SK-N-SH (cell line): ENCODE measurements around the gene STX3. TPM values are rescaled to one million over a fixed set of nuclear protein-coding genes. Genes with fewer than 3 reads are reported as not detected.

ENCODE experiments used
- CTCF ChIA-PET: fragments of 300-600, 350-600 bp; formaldehyde crosslinking; extraction: SDS; loops from one replicate; lab custom pipeline; 2021; lab: Yijun Ruan, JAX
- POLR2A ChIA-PET: fragments of 350-600 bp; sonication (Branson Sonifier 250); formaldehyde crosslinking; extraction: SDS; loops from one replicate; lab custom pipeline; 2020; ENCODE audit warnings: antibody characterized with exemption, inconsistent platforms; lab: Yijun Ruan, JAX
- DNase-seq: peaks from one replicate; pipeline ENCODE4 v3.0.0; 2012
- H2AFZ ChIP-seq: fragments of 200-600 bp; sonication (generic); 2 replicates; pipeline ENCODE4 v1.8.1; 2016; ENCODE audit warnings: antibody characterized with exemption, mild to moderate bottlenecking, low read depth
- H3F3A ChIP-seq: fragments of 200-600 bp; sonication (generic); replicated peaks from 2 replicates; pipeline ENCODE3; 2016; ENCODE audit warnings: antibody characterized with exemption, mild to moderate bottlenecking; ENCODE audit not compliant: insufficient read depth
- H3K27ac ChIP-seq, 2 experiments: fragments of 200-500 bp in 1 of 2; fragments of 200-600 bp in 1 of 2; sonication (Bioruptor generic) in 1 of 2; sonication (generic), shearing (Covaris generic) in 1 of 2; 2 replicates each; pipeline versions ENCODE4 v1.5.1 to v1.6.1; 2014 to 2016; ENCODE audit warnings: low read depth in 2 of 2, inconsistent platforms in 1 of 2, low read length in 1 of 2, mild to moderate bottlenecking in 1 of 2, mixed read lengths in 1 of 2
- H3K27me3 ChIP-seq: fragments of 200-600 bp; sonication (generic), shearing (Covaris generic); 2 replicates; pipeline ENCODE4 v1.6.1; 2016; ENCODE audit warnings: mixed run types; ENCODE audit not compliant: insufficient read depth
- H3K36me3 ChIP-seq, 2 experiments: fragments of 200-500 bp in 1 of 2; fragments of 200-600 bp in 1 of 2; sonication (Bioruptor generic) in 1 of 2; sonication (generic) in 1 of 2; replicated peaks in 1 of 2; 2 replicates each; pipeline versions ENCODE3 to v1.5.1; 2014 to 2016; ENCODE audit warnings: low read length in 1 of 2, mild to moderate bottlenecking in 1 of 2; ENCODE audit not compliant: insufficient read depth in 2 of 2, control insufficient read depth in 1 of 2
- H3K4me1 ChIP-seq, 2 experiments: fragments of 200-500 bp in 1 of 2; fragments of 200-600 bp in 1 of 2; sonication (Bioruptor generic) in 1 of 2; sonication (generic), shearing (Covaris generic) in 1 of 2; 2 replicates each; pipeline versions ENCODE4 v1.5.1 to v1.6.1; 2014 to 2016; ENCODE audit warnings: low read depth in 1 of 2, low read length in 1 of 2, mixed run types in 1 of 2; ENCODE audit not compliant: insufficient read depth in 2 of 2, control insufficient read depth in 1 of 2
- H3K4me2 ChIP-seq: fragments of 200-600 bp; sonication (generic), shearing (Covaris generic); 2 replicates; pipeline ENCODE4 v1.6.1; 2017; ENCODE audit warnings: mixed run types
- H3K4me3 ChIP-seq, 2 experiments: fragments of 200-500 bp in 1 of 2; fragments of 200-600 bp in 1 of 2; sonication (Bioruptor generic) in 1 of 2; sonication (generic), shearing (Covaris generic) in 1 of 2; 2 replicates each; pipeline versions ENCODE4 v1.5.1 to v1.8.1; 2014 to 2016; ENCODE audit warnings: low read depth in 2 of 2, inconsistent platforms in 1 of 2, low read length in 1 of 2, mild to moderate bottlenecking in 1 of 2, mixed read lengths in 1 of 2, moderate library complexity in 1 of 2
- H3K79me2 ChIP-seq: fragments of 200-600 bp; sonication (generic); 2 replicates; pipeline ENCODE4 v1.8.1; 2017; ENCODE audit warnings: mild to moderate bottlenecking; ENCODE audit not compliant: insufficient read depth
- H3K9ac ChIP-seq: fragments of 200-600 bp; sonication (generic); 2 replicates; pipeline ENCODE4 v1.6.1; 2017; ENCODE audit warnings: mixed run types
- H3K9me2 ChIP-seq: fragments of 200-600 bp; sonication (generic); 2 replicates; pipeline ENCODE4 v1.6.1; 2017; ENCODE audit warnings: mixed run types
- H3K9me3 ChIP-seq: fragments of 200-600 bp; sonication (generic); 2 replicates; pipeline ENCODE4 v1.6.1; 2017; ENCODE audit warnings: mixed run types, mild to moderate bottlenecking, moderate library complexity
- H4K20me1 ChIP-seq: fragments of 200-600 bp; sonication (generic); 2 replicates; pipeline ENCODE4 v1.6.1; 2017; ENCODE audit warnings: mild to moderate bottlenecking, mixed run types; ENCODE audit not compliant: insufficient read depth
- CTCF ChIP-seq: fragments of 200-600 bp; sonication (generic); IDR thresholded peaks from 2 replicates; pipeline ENCODE4 v1.6.1; 2017; ENCODE audit warnings: antibody characterized with exemption, mild to moderate bottlenecking, moderate library complexity
- ELF1 ChIP-seq: IDR thresholded peaks from 2 replicates; pipeline ENCODE4 v1.4.0; 2012
- EP300 ChIP-seq, 2 experiments: IDR thresholded peaks; 2 replicates each; pipeline versions ENCODE4 v1.4.0 to v1.6.1; 2012; ENCODE audit warnings: borderline replicate concordance in 1 of 2, low read depth in 1 of 2, low read length in 1 of 2
- FOXJ3 ChIP-seq: sonication (generic); formaldehyde crosslinking; IDR thresholded peaks from 2 replicates; pipeline ENCODE4 v1.5.1; 2020; ENCODE audit warnings: mild to moderate bottlenecking, missing genetic modification reagents
- GABPA ChIP-seq: IDR thresholded peaks from 2 replicates; pipeline ENCODE4 v1.4.0; 2012; ENCODE audit warnings: low read depth, mild to moderate bottlenecking
- GATA2 ChIP-seq: sonication (generic); formaldehyde crosslinking; IDR thresholded peaks from 2 replicates; pipeline ENCODE4 v1.5.0; 2020; ENCODE audit warnings: mild to moderate bottlenecking, missing genetic modification reagents
- IRF3 ChIP-seq: fragments of 150-350 bp; IDR thresholded peaks from 2 replicates; pipeline ENCODE4 v1.6.1; 2016; ENCODE audit warnings: mild to moderate bottlenecking, low read depth, low read length
- JUND ChIP-seq: IDR thresholded peaks from 2 replicates; pipeline ENCODE4 v1.4.0; 2012
- MEF2A ChIP-seq: IDR thresholded peaks from 2 replicates; pipeline ENCODE4 v1.4.0; 2012; ENCODE audit warnings: low read depth, borderline replicate concordance
- MXI1 ChIP-seq: IDR thresholded peaks from 2 replicates; pipeline ENCODE4 v1.6.1; 2012; ENCODE audit warnings: mild to moderate bottlenecking, low read depth, low read length, improper control_type of control experiment
- NFIC ChIP-seq: IDR thresholded peaks from 2 replicates; pipeline ENCODE4 v1.4.0; 2012; ENCODE audit warnings: borderline replicate concordance
- NRF1 ChIP-seq: IDR thresholded peaks from 2 replicates; pipeline ENCODE4 v1.6.1; 2012; ENCODE audit warnings: low read depth, mild to moderate bottlenecking, low read length
- POLR2AphosphoS5 ChIP-seq: IDR thresholded peaks from 2 replicates; pipeline ENCODE4 v1.6.1; 2012; ENCODE audit warnings: low read depth, low read length
- RAD21 ChIP-seq: IDR thresholded peaks from 2 replicates; pipeline ENCODE4 v1.6.1; 2012; ENCODE audit warnings: mild to moderate bottlenecking, low read length
- RCOR1 ChIP-seq: fragments of 150-350 bp; IDR thresholded peaks from 2 replicates; pipeline ENCODE4 v1.6.1; 2017; ENCODE audit warnings: antibody characterized with exemption, low read length
- RFX5 ChIP-seq: IDR thresholded peaks from 2 replicates; pipeline ENCODE4 v1.6.1; 2012; ENCODE audit warnings: mild to moderate bottlenecking, improper control_type of control experiment, low read length
- SIN3A ChIP-seq: IDR thresholded peaks from 2 replicates; pipeline ENCODE4 v1.6.1; 2012; ENCODE audit warnings: low read depth, mild to moderate bottlenecking, low read length, moderate library complexity, borderline replicate concordance
- SMC3 ChIP-seq: IDR thresholded peaks from 2 replicates; pipeline ENCODE4 v1.6.1; 2012; ENCODE audit warnings: low read depth, low read length, improper control_type of control experiment
- TAF1 ChIP-seq: IDR thresholded peaks from 2 replicates; pipeline ENCODE4 v1.6.1; 2012; ENCODE audit warnings: low read depth, mild to moderate bottlenecking, low read length, moderate library complexity, borderline replicate concordance
- TEAD4 ChIP-seq: IDR thresholded peaks from 2 replicates; pipeline ENCODE4 v1.4.0; 2012; ENCODE audit warnings: mild to moderate bottlenecking, borderline replicate concordance; ENCODE audit not compliant: insufficient read depth
- USF2 ChIP-seq: fragments of 150-350 bp; IDR thresholded peaks from 2 replicates; pipeline ENCODE4 v1.6.1; 2017; ENCODE audit warnings: antibody characterized with exemption, low read length, low read depth, borderline replicate concordance
- YY1 ChIP-seq: IDR thresholded peaks from 2 replicates; pipeline ENCODE4 v1.4.0; 2012; ENCODE audit warnings: low read depth, mild to moderate bottlenecking
- WGBS: methylation state at CpG from one replicate; pipeline ENCODE4 v1.1.6; 2017; ENCODE audit warnings: low lambda C conversion rate; 5-methylcytosine and 5-hydroxymethylcytosine counted together
- polyA plus RNA-seq, 3 experiments: library from polyadenylated mRNA; depleted of rRNA; stranded (reverse); fragments of >200 nt; gene quantifications; 2 replicates each; pipeline ENCODE4 v1.2.3, GENCODE V29; 2012
- TF ChIP-seq, protein P1 (sequence below): IDR thresholded peaks from 2 replicates; pipeline ENCODE4 v1.4.0; 2012; ENCODE audit warnings: low read depth
- TF ChIP-seq, protein P2 (sequence below): IDR thresholded peaks from 2 replicates; pipeline ENCODE4 v1.4.0; 2012; ENCODE audit warnings: low read depth, borderline replicate concordance
- TF ChIP-seq, protein P3 (sequence below): IDR thresholded peaks from 2 replicates; pipeline ENCODE4; 2012

STX3 gene
- polyA plus RNA-seq, 1 of the 3 experiments (the other 2 are of a cell fraction), result 21.4 TPM

DNA sequence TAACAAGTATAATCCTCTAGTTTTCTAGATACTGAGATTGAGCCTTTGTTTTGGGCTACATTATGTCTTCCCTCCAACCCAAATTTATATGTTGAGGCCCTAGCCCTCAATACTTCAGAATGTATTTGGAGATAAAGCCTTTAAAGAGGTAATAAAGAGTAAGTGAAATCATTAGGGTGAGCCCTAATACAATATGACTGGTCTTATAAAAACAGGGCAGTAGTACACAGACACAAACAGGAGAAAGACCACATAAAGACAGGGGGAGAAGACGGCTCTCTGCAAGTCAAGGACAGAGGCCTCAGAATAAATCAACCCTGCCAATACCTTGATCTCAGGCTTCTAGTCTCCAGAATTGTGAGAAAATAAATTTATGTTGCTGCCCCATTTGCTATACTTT is 47.8 kb upstream of the STX3 start (continued):
- TF ChIP-seq EP300 (IDR thresholded peaks at IDR 0.05; ENCODE audit: borderline replicate concordance in 1 of 2, low read depth in 1 of 2, low read length in 1 of 2) (no peak), GATA2 (CRISPR knock-in tag) (no peak), RCOR1 (no peak)
- TF ChIP-seq, protein P1, sequence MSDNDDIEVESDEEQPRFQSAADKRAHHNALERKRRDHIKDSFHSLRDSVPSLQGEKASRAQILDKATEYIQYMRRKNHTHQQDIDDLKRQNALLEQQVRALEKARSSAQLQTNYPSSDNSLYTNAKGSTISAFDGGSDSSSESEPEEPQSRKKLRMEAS, result no peak
- TF ChIP-seq, all 33 proteins: peak for 0

GRCh38 chr11:59708537-59708936 is 46.6 kb upstream of the STX3 start:
- Histone ChIP-seq H3K27ac (peak overlapping the region in 1 of 2 experiments; percentile 88; a peak in 2 of 4 replicates), H3K36me3 (no peaks in the 10 kb centered on the region), H3K27me3 (no peaks in the 10 kb centered on the region), H3K79me2 (no peaks in the 10 kb centered on the region), H3K9me3 (no peaks in the 10 kb centered on the region), H3K4me1 (peaks cover 0 to 14% of the 10 kb centered on the region in 2 experiments; a peak in 1 of 4 replicates), H3F3A (peaks cover 39% of the 10 kb centered on the region), H3K4me3 (no peak overlapping the region), H3K9ac (peak overlapping the region; percentile 18; the same call in 1 of the 2 replicates), H3K9me2 (no peaks in the 10 kb centered on the region), H2AFZ (no peak overlapping the region), H4K20me1 (no peaks in the 10 kb centered on the region), H3K4me2 (peak overlapping the region; percentile 46; the same call in 1 of the 2 replicates)
- WGBS, result 0% methylated on average over 1 of the region's 1 CpG
- CTCF ChIA-PET, result no interaction called here
- DNase-seq, result no peak
- POLR2A ChIA-PET, result no interaction called here
- TF ChIP-seq, protein P1, result 0 out of 2 replicates have a peak, but pooled peaks have one; percentile 14
- TF ChIP-seq RCOR1 (no peak), MXI1 (no peak), JUND (peak; percentile 42; the same call in 1 of the 2 replicates), GATA2 (CRISPR knock-in tag) (no peak), RAD21 (no peak), NRF1 (no peak), NFIC (no peak; the same call in 1 of the 2 replicates), ELF1 (no peak), CTCF (no peak), TEAD4 (0 out of 2 replicates have a peak, but pooled peaks have one; percentile 57), SIN3A (no peak), IRF3 (no peak), POLR2AphosphoS5 (no peak), SMC3 (no peak), FOXJ3 (no peak), YY1 (no peak), EP300 (IDR thresholded peaks at IDR 0.05; ENCODE audit: borderline replicate concordance in 1 of 2, low read depth in 1 of 2, low read length in 1 of 2) (peak in 1 of 2 experiments; percentile 60; a peak in 1 of 4 replicates), GABPA (no peak), USF2 (no peak), TAF1 (no peak), MEF2A (no peak), RFX5 (no peak)
- TF ChIP-seq, protein P2, sequence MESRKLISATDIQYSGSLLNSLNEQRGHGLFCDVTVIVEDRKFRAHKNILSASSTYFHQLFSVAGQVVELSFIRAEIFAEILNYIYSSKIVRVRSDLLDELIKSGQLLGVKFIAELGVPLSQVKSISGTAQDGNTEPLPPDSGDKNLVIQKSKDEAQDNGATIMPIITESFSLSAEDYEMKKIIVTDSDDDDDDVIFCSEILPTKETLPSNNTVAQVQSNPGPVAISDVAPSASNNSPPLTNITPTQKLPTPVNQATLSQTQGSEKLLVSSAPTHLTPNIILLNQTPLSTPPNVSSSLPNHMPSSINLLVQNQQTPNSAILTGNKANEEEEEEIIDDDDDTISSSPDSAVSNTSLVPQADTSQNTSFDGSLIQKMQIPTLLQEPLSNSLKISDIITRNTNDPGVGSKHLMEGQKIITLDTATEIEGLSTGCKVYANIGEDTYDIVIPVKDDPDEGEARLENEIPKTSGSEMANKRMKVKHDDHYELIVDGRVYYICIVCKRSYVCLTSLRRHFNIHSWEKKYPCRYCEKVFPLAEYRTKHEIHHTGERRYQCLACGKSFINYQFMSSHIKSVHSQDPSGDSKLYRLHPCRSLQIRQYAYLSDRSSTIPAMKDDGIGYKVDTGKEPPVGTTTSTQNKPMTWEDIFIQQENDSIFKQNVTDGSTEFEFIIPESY, result no peak
- TF ChIP-seq, protein P3, sequence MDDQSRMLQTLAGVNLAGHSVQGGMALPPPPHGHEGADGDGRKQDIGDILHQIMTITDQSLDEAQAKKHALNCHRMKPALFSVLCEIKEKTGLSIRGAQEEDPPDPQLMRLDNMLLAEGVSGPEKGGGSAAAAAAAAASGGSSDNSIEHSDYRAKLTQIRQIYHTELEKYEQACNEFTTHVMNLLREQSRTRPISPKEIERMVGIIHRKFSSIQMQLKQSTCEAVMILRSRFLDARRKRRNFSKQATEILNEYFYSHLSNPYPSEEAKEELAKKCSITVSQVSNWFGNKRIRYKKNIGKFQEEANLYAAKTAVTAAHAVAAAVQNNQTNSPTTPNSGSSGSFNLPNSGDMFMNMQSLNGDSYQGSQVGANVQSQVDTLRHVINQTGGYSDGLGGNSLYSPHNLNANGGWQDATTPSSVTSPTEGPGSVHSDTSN, result peak; percentile 31; the same call in 1 of the 2 replicates
